Spleen (tissue), 11 donors: ENCODE data around the gene SLC10A2. TPM values are rescaled to one million over a fixed set of nuclear protein-coding genes. Genes with fewer than 3 reads are reported as not detected.

ENCODE experiments used
- DNase-seq: peaks from one replicate; pipeline ENCODE4 v3.0.0-alpha.2; 2020
- H3K27ac ChIP-seq, 8 donors: fragments of 200-600 bp; sonication (generic) in 7 of 8; 1 replicate in 4 of 8; 2 replicates in 4 of 8; pipeline versions ENCODE4 v1.5.0 to v1.8.0; 2016 to 2021; ENCODE audit warnings: inconsistent platforms in 4 of 8, mild to moderate bottlenecking in 4 of 8, moderate library complexity in 1 of 8
- H3K27me3 ChIP-seq, 7 donors: fragments of 200-600 bp; sonication (generic) in 6 of 7; replicated peaks in 1 of 7; 1 replicate in 4 of 7; 2 replicates in 3 of 7; pipeline versions ENCODE4 v1.5.0 to v1.8.0; 2016 to 2021; ENCODE audit warnings: inconsistent platforms in 3 of 7, mild to moderate bottlenecking in 1 of 7
- H3K36me3 ChIP-seq, 6 donors: fragments of 200-600 bp; sonication (generic) in 5 of 6; 1 replicate in 4 of 6; 2 replicates in 2 of 6; pipeline versions ENCODE4 v1.5.0 to v1.8.0; 2016 to 2021; ENCODE audit warnings: inconsistent platforms in 2 of 6
- H3K4me1 ChIP-seq, 6 donors: fragments of 200-600 bp; sonication (generic) in 5 of 6; 1 replicate in 3 of 6; 2 replicates in 3 of 6; pipeline versions ENCODE4 v1.5.0 to v1.8.0; 2016 to 2021; ENCODE audit warnings: inconsistent platforms in 3 of 6
- H3K4me3 ChIP-seq, 8 donors: fragments of 200-600 bp; sonication (generic) in 7 of 8; 1 replicate in 4 of 8; 2 replicates in 4 of 8; pipeline versions ENCODE4 v1.5.0 to v1.8.0; 2016 to 2021; ENCODE audit warnings: inconsistent platforms in 4 of 8, mild to moderate bottlenecking in 4 of 8, moderate library complexity in 2 of 8
- H3K9me3 ChIP-seq, 8 donors: fragments of 200-600 bp; sonication (generic) in 7 of 8; 1 replicate in 4 of 8; 2 replicates in 4 of 8; pipeline versions ENCODE4 v1.5.0 to v1.8.0; 2016 to 2021; ENCODE audit warnings: inconsistent platforms in 4 of 8
- CTCF ChIP-seq, 11 experiments: fragments of 200-600 bp in 7 of 11; fragments of 450-650 bp in 4 of 11; sonication (generic) in 4 of 11; IDR thresholded peaks in 8 of 11; conservative IDR thresholded peaks in 3 of 11; 1 replicate in 7 of 11; 2 replicates in 4 of 11; pipeline versions ENCODE4 v1.4.0 to v1.8.0; 2016 to 2021; ENCODE audit warnings: antibody characterized with exemption in 11 of 11, inconsistent platforms in 4 of 11, mild to moderate bottlenecking in 1 of 11
- POLR2A ChIP-seq, 3 donors: fragments of 450-650 bp; IDR thresholded peaks; one replicate each; pipeline ENCODE4 v1.5.1; 2017; ENCODE audit warnings: antibody characterized with exemption in 3 of 3, mild to moderate bottlenecking in 1 of 3
- POLR2AphosphoS5 ChIP-seq, 3 donors: sonication (generic); formaldehyde crosslinking; IDR thresholded peaks; one replicate each; pipeline ENCODE4 v1.5.1; 2017; ENCODE audit warnings: antibody characterized with exemption in 3 of 3
- WGBS, 5 donors: extraction: QIAGEN DNeasy Blood & Tissue Kit in 3 of 5; methylation state at CpG; one replicate each; pipeline versions ENCODE4 v1.1.5 to v1.1.7; 2013 to 2018; 5-methylcytosine and 5-hydroxymethylcytosine counted together
- intact Hi-C: fragments of 100-400 bp; cut with DNase I; formaldehyde crosslinking; loops from one replicate; pipeline ENCODE4 v1.15.0; 2023; ENCODE audit warnings: low total_unique reads
- polyA plus RNA-seq, 3 donors: library from polyadenylated mRNA; stranded (reverse); fragments of 200-250 nt; gene quantifications; one replicate each; pipeline ENCODE4 v1.2.1, GENCODE V29; 2013
- total RNA-seq, 7 donors: library from RNA; depleted of rRNA in 3 of 7; stranded (reverse); fragments of >200 nt in 3 of 7; fragmentation: NEBNext Ultra II Directional in 4 of 7; extraction: Animal tissue kit (Norgen Biotek cat#: 25700) in 4 of 7; gene quantifications; one replicate each; pipeline versions ENCODE4 v1.1.0 to v1.2.1, GENCODE V29; 2016 to 2021
- donor health status: healthy with polysubstance abuse.
- donor health status: DM: no; HTN: no; CAD: no; lungs with moderate emphysema.
- donor health status: DM: no; HTN: no; CAD: no.
- donor health status: Bipolar disorder and iron deficiency.
- donor health status: healthy.
- donor health status: DM: no; HTN: no; CAD: no.
- donor health status: DM: yes; HTN: yes; CAD: no.

Gene SLC10A2
- total and polyA plus RNA-seq, 10 donors, result not detected

GRCh38 chr13:103007427-103007762, 58.8 kb downstream of the SLC10A2 start:
- peak overlapping the region in 3 of 8 donors; percentile 52 to 68 (median 54) for H3K27ac ChIP-seq
- WGBS, 5 donors, result 65 to 74% (median 71%) methylated on average over 4 of the region's 4 CpGs
- H3K4me3 ChIP-seq, result no peak overlapping the region
- no peak for DNase-seq
- H3K36me3 ChIP-seq, result no peaks in the 10 kb centered on the region
- H3K4me1 ChIP-seq, result no peaks in the 10 kb centered on the region
- H3K9me3 ChIP-seq, result no peaks in the 10 kb centered on the region
- TF ChIP-seq CTCF (IDR thresholded peaks at IDR 0.05 in 8 of 11, conservative IDR thresholded peaks at IDR 0.05 in 3 of 11) (no peak), POLR2AphosphoS5 (IDR thresholded peaks at IDR 0.05) (no peak), POLR2A (IDR thresholded peaks at IDR 0.05) (no peak)
- intact Hi-C loops, result no loop called here
- no peaks in the 10 kb centered on the region for H3K27me3 ChIP-seq

GRCh38 chr13:103006641-103007426, 59.4 kb downstream of the SLC10A2 start:
- Histone ChIP-seq H3K4me3 (no peak overlapping the region), H3K27me3 (no peaks in the 10 kb centered on the region), H3K27ac (peak overlapping the region in 4 of 8 donors; percentile 31 to 68 (median 53)), H3K9me3 (peaks cover 0 to 4% (median 0%) of the 10 kb centered on the region in 8 donors), H3K36me3 (no peaks in the 10 kb centered on the region), H3K4me1 (no peaks in the 10 kb centered on the region)
- no peak for DNase-seq
- intact Hi-C loops, result no loop called here
- TF ChIP-seq POLR2AphosphoS5 (IDR thresholded peaks at IDR 0.05) (no peak), CTCF (IDR thresholded peaks at IDR 0.05 in 8 of 11, conservative IDR thresholded peaks at IDR 0.05 in 3 of 11) (no peak), POLR2A (IDR thresholded peaks at IDR 0.05) (no peak)
- 50 to 80% (median 65%) methylated on average over 11 of the region's 11 CpGs for WGBS, 5 donors

GRCh38 chr13:103004661-103005345, 61.4 kb downstream of the SLC10A2 start:
- no peak overlapping the region for H3K4me3 ChIP-seq
- H3K27me3 ChIP-seq, result no peaks in the 10 kb centered on the region
- no peak for TF ChIP-seq POLR2A (IDR thresholded peaks at IDR 0.05)
- no peaks in the 10 kb centered on the region for H3K36me3 ChIP-seq
- no peaks in the 10 kb centered on the region for H3K4me1 ChIP-seq
- no peak for DNase-seq
- WGBS, 5 donors, result 60 to 74% (median 70%) methylated on average over 4 of the region's 4 CpGs
- intact Hi-C loops, result no loop called here
- H3K9me3 ChIP-seq, result peaks cover 0 to 23% (median 0%) of the 10 kb centered on the region in 8 donors
- no peak overlapping the region for H3K27ac ChIP-seq

GRCh38 chr13:103003631-103004030, 62.6 kb downstream of the SLC10A2 start:
- Histone ChIP-seq H3K27me3 (no peaks in the 10 kb centered on the region), H3K4me3 (no peak overlapping the region), H3K27ac (no peak overlapping the region), H3K9me3 (peaks cover 0 to 25% (median 0%) of the 10 kb centered on the region in 8 donors), H3K36me3 (no peaks in the 10 kb centered on the region), H3K4me1 (no peaks in the 10 kb centered on the region)
- no peak for DNase-seq
- no peak for TF ChIP-seq POLR2AphosphoS5 (IDR thresholded peaks at IDR 0.05)
- TF ChIP-seq CTCF (IDR thresholded peaks at IDR 0.05 in 8 of 11, conservative IDR thresholded peaks at IDR 0.05 in 3 of 11), result no peak
- no peak for TF ChIP-seq POLR2A (IDR thresholded peaks at IDR 0.05)
- whole genome bisulfite sequencing, 5 donors, result 38 to 95% (median 89%) methylated on average over 1 of the region's 1 CpG
- intact Hi-C loops, result no loop called here
